K562 (cell line): Measurements from ENCODE around the gene SYT10. TPM values are rescaled to one million over a fixed set of nuclear protein-coding genes. Genes with fewer than 3 reads are reported as not detected.
"Not testable (repeated sequence)": the region's sequence is repeated elsewhere in the genome, so short reads cannot be mapped to it uniquely, and the experiment has no call there.

Experiments used
- ATAC-seq: fragments of 200-7000 bp; cut with Tn5 transposase; 3 replicates; pipeline ENCODE4 v1.9.1; 2020; ENCODE audit warnings: moderate library complexity
- BruUV-seq: library from RNA; stranded (reverse); fragments of 400-500 nt; replicated peaks from 2 replicates; lab custom pipeline; 2021; lab: Mats Ljungman, UMichigan
- CTCF ChIA-PET: fragments of 300-600 bp; formaldehyde crosslinking; extraction: SDS; loops from one replicate; lab custom pipeline; 2021; ENCODE audit warnings: low intra/inter-chr PET ratio; lab: Yijun Ruan, JAX
- POLR2A ChIA-PET: fragments of 300-600, 350-650 bp; sonication (Branson Sonifier 250); formaldehyde crosslinking; extraction: SDS; loops from one replicate; lab custom pipeline; 2021; ENCODE audit warnings: antibody characterized with exemption, inconsistent platforms; lab: Yijun Ruan, JAX
- DNase-seq, 4 experiments: peaks; one replicate each; pipeline versions ENCODE4 v3.0.0 to v3.0.0-alpha.2; 2011 to 2018; ENCODE audit warnings: low spot score in 3 of 4, mixed read lengths in 3 of 4; ENCODE audit errors: extremely low read depth in 1 of 4
- FAIRE-seq: peaks from 2 replicates; lab custom pipeline; 2011; peaks lifted over from hg19 to GRCh38; lab: Jason Lieb, UNC
- H2AFZ ChIP-seq: 2 replicates; pipeline ENCODE4 v1.6.0; 2011; ENCODE audit warnings: low read depth, low read length, control low read depth, inconsistent platforms
- H3K27ac ChIP-seq: fragments of 200-600 bp; 3 replicates; pipeline ENCODE4 v1.8.0; 2011; ENCODE audit warnings: low read depth, mild to moderate bottlenecking, control low read depth, inconsistent platforms, low read length, moderate library complexity, mixed read lengths; ENCODE audit errors: extremely low read depth
- H3K27me3 ChIP-seq, 2 experiments: fragments of 300-600 bp in 1 of 2; 2 replicates in 1 of 2; 3 replicates in 1 of 2; pipeline versions ENCODE4 v1.6.0 to v1.8.0; 2011; ENCODE audit warnings: inconsistent platforms in 2 of 2, low read length in 2 of 2, mild to moderate bottlenecking in 1 of 2, mixed read lengths in 1 of 2, moderate library complexity in 1 of 2; ENCODE audit not compliant: control insufficient read depth in 2 of 2, insufficient read depth in 2 of 2
- H3K36me3 ChIP-seq: fragments of 300-600 bp; 3 replicates; pipeline ENCODE4 v1.8.0; 2011; ENCODE audit warnings: mild to moderate bottlenecking, low read length, inconsistent platforms; ENCODE audit not compliant: control insufficient read depth, insufficient read depth
- H3K4me1 ChIP-seq, 2 experiments: fragments of 200-600 bp in 1 of 2; replicated peaks in 1 of 2; 2 replicates in 1 of 2; 3 replicates in 1 of 2; pipeline versions ENCODE4 v1.5.1 to v1.8.0; 2011; ENCODE audit warnings: inconsistent platforms in 2 of 2, low read length in 2 of 2, mild to moderate bottlenecking in 1 of 2, mixed read lengths in 1 of 2, moderate library complexity in 1 of 2; ENCODE audit not compliant: control insufficient read depth in 2 of 2, insufficient read depth in 2 of 2
- H3K4me2 ChIP-seq: 2 replicates; pipeline ENCODE4 v1.6.1; 2011; ENCODE audit warnings: low read length, control low read depth, inconsistent platforms, mixed read lengths; ENCODE audit not compliant: insufficient read depth
- H3K4me3 ChIP-seq: fragments of 200-600 bp; sonication (generic), shearing (Covaris generic); 2 replicates; pipeline ENCODE4 v1.5.1; 2016; ENCODE audit warnings: control low read depth, inconsistent platforms
- H3K79me2 ChIP-seq: fragments of 200-600 bp; 3 replicates; pipeline ENCODE4 v1.8.0; 2011; ENCODE audit warnings: low read length, inconsistent platforms; ENCODE audit not compliant: control insufficient read depth, insufficient read depth
- H3K9ac ChIP-seq, 2 experiments: 2 replicates each; pipeline versions ENCODE4 v1.6.0 to v1.6.1; 2011; ENCODE audit warnings: low read depth in 2 of 2, low read length in 2 of 2, control low read depth in 1 of 2, inconsistent platforms in 1 of 2, mild to moderate bottlenecking in 1 of 2, mixed read lengths in 1 of 2; ENCODE audit not compliant: insufficient read depth in 1 of 2
- H3K9me1 ChIP-seq: one replicate; pipeline ENCODE4 v1.6.0; 2011; ENCODE audit warnings: inconsistent platforms, mild to moderate bottlenecking, low read length, moderate library complexity; ENCODE audit not compliant: control insufficient read depth, insufficient read depth
- H3K9me3 ChIP-seq: replicated peaks from 2 replicates; pipeline ENCODE4 v1.5.1; 2011; ENCODE audit warnings: low read depth, low read length, inconsistent platforms; ENCODE audit not compliant: control insufficient read depth, insufficient read depth
- H4K20me1 ChIP-seq: replicated peaks from 2 replicates; pipeline ENCODE4 v1.6.1; 2011; ENCODE audit warnings: low read length, inconsistent platforms, mixed read lengths; ENCODE audit not compliant: control insufficient read depth, insufficient read depth
- RNF219 ChIP-seq: fragments of 250-450 bp; sonication (Bioruptor Pico); IDR thresholded peaks from 2 replicates; pipeline ENCODE4 v1.5.0; 2022; ENCODE audit warnings: mild to moderate bottlenecking
- WGBS: fragments of 100-300 bp; shearing (Covaris generic); methylation state at CpG from one replicate; pipeline ENCODE4 v1.1.6; 2016; ENCODE audit warnings: low coverage, mixed read lengths; ENCODE audit not compliant: insufficient coverage; ENCODE audit errors: missing lambda C conversion rate; 5-methylcytosine and 5-hydroxymethylcytosine counted together
- in situ Hi-C: fragments of 300-500 bp; cut with MboI; formaldehyde crosslinking; loops from 4 replicates; pipeline ENCODE4 v1.15.0; 2018; ENCODE audit warnings: inconsistent platforms, mixed read lengths
- intact Hi-C: fragments of 100-400 bp; cut with micrococcal nuclease; formaldehyde crosslinking; loops from 2 replicates; pipeline ENCODE4 v1.14.2; 2022
- polyA plus RNA-seq, 8 experiments: library from polyadenylated mRNA; depleted of rRNA in 4 of 8; stranded (reverse) in 5 of 8; unstranded in 3 of 8; fragments of >200 nt; fragmentation: Nextera tagmentation in 2 of 8; fragmentation: Illumina TruSeq in 1 of 8; extraction: Ambion mirVana in 2 of 8; extraction: Trizol in 1 of 8; gene quantifications; 2 replicates each; pipeline versions ENCODE4 v1.2.1 to v1.2.3, GENCODE V29; 2011 to 2014; ENCODE audit warnings: inconsistent platforms in 1 of 8, missing spikeins in 1 of 8
- total RNA-seq, 7 experiments: library from RNA; depleted of rRNA in 6 of 7; stranded (reverse); fragments of >200 nt in 6 of 7; fragmentation: Illumina TruSeq in 2 of 7; extraction: Trizol in 2 of 7; gene quantifications; 2 replicates each; pipeline versions ENCODE4 v1.2.1 to v1.2.3, GENCODE V29; 2011 to 2021; ENCODE audit warnings: low replicate concordance in 1 of 7

The SYT10 gene
- total and polyA plus RNA-seq, 9 of the 15 experiments (the other 6 are each of a cell fraction or from before 2014, with no cell fraction given): 0.27 to 6.2 (median 2.5) TPM

DNA sequence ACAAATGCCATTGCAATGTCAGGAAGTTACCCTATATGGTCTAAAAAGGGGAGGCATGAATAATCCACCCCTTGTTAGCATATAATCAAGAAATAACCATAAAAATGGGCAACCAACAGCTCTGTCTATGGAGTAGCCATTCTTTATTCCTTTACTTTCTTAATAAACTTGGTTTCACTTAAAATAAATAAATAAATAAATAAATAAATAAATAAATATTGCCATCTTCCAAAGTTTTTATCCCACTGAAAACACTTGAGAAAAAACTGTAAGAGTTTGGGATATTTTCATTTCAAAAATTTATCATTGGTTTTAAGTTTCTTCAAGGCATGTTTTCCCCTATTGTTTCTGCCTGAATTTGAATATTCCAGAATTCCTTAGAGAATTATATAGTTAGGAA lies 89.8 kb downstream of the SYT10 start (continued):
- no peak for TF ChIP-seq RNF219 (CRISPR knock-in tag)

GRCh38 chr12:33331961-33332398 lies 107.6 kb downstream of the SYT10 start:
- H3K4me2 ChIP-seq, H3K27ac ChIP-seq, H3K4me1 ChIP-seq, H4K20me1 ChIP-seq, H2AFZ ChIP-seq, H3K4me3 ChIP-seq, intact Hi-C loops, H3K27me3 ChIP-seq, H3K79me2 ChIP-seq, H3K9me3 ChIP-seq, FAIRE-seq, CTCF ChIA-PET, H3K36me3 ChIP-seq, in situ Hi-C loops, ATAC-seq, H3K9ac ChIP-seq, DNase-seq, BruUV-seq, POLR2A ChIA-PET, H3K9me1 ChIP-seq: not testable (repeated sequence)
- 30% methylated on average over 10 of the region's 15 CpGs for WGBS
